Hepatocyte (in vitro differentiated cells): Measurements from ENCODE around the gene KDM2A. TPM values are rescaled to one million over a fixed set of nuclear protein-coding genes. Genes with fewer than 3 reads are reported as not detected.

Experiments
- DNase-seq: peaks from one replicate; pipeline ENCODE4 v3.0.0-alpha.2; 2016; ENCODE audit warnings: low spot score
- H2AFZ ChIP-seq: fragments of 200-600 bp; sonication (generic); 2 replicates; pipeline ENCODE4 v1.6.0; 2016; ENCODE audit warnings: antibody characterized with exemption, mild to moderate bottlenecking
- H3K27ac ChIP-seq: fragments of 200-600 bp; sonication (generic); 2 replicates; pipeline ENCODE4 v1.5.1; 2016; ENCODE audit warnings: mild to moderate bottlenecking
- H3K27me3 ChIP-seq: fragments of 200-600 bp; sonication (generic); 2 replicates; pipeline ENCODE4 v1.6.1; 2016
- H3K36me3 ChIP-seq: fragments of 200-600 bp; sonication (generic); replicated peaks from 2 replicates; pipeline ENCODE4 v1.5.1; 2016; ENCODE audit warnings: low read depth; ENCODE audit not compliant: insufficient read depth
- H3K4me1 ChIP-seq: fragments of 200-600 bp; sonication (generic); 2 replicates; pipeline ENCODE4 v1.5.1; 2016; ENCODE audit warnings: mild to moderate bottlenecking, moderate library complexity; ENCODE audit not compliant: insufficient read depth
- H3K4me2 ChIP-seq: fragments of 200-600 bp; sonication (generic); 2 replicates; pipeline ENCODE4 v1.6.0; 2016
- H3K4me3 ChIP-seq: fragments of 200-600 bp; sonication (generic); 2 replicates; pipeline ENCODE4 v1.5.1; 2016; ENCODE audit warnings: mild to moderate bottlenecking
- H3K79me2 ChIP-seq: fragments of 200-600 bp; sonication (generic); 2 replicates; pipeline ENCODE4 v1.6.0; 2017; ENCODE audit warnings: mild to moderate bottlenecking
- H3K9me2 ChIP-seq: fragments of 200-600 bp; sonication (generic); replicated peaks from 2 replicates; pipeline ENCODE4 v1.6.0; 2017; ENCODE audit warnings: mild to moderate bottlenecking; ENCODE audit not compliant: insufficient read depth
- H3K9me3 ChIP-seq: fragments of 200-600 bp; sonication (generic); 2 replicates; pipeline ENCODE4 v1.5.1; 2016; ENCODE audit warnings: low read depth, mild to moderate bottlenecking
- H4K20me1 ChIP-seq: fragments of 200-600 bp; sonication (generic); 2 replicates; pipeline ENCODE4 v1.6.0; 2016; ENCODE audit warnings: mild to moderate bottlenecking; ENCODE audit not compliant: insufficient read depth, poor library complexity, severe bottlenecking
- EZH2 ChIP-seq: fragments of 200-600 bp; sonication (generic); IDR thresholded peaks from 2 replicates; pipeline ENCODE4 v1.6.1; 2016; ENCODE audit warnings: antibody characterized with exemption, mild to moderate bottlenecking, borderline replicate concordance
- EZH2phosphoT487 ChIP-seq: fragments of 200-600 bp; sonication (generic); IDR thresholded peaks from one replicate; pipeline ENCODE4 v1.6.1; 2018; ENCODE audit warnings: antibody characterized with exemption, mild to moderate bottlenecking, low read depth, moderate library complexity; ENCODE audit not compliant: unreplicated experiment, severe bottlenecking
- WGBS: methylation state at CpG from one replicate; pipeline ENCODE4 v1.1.6; 2016; ENCODE audit warnings: low lambda C conversion rate; ENCODE audit errors: missing lambda C conversion rate; 5-methylcytosine and 5-hydroxymethylcytosine counted together
- polyA plus RNA-seq: library from polyadenylated mRNA; unstranded; fragments of >200 nt; fragmentation: Nextera tagmentation; extraction: Ambion mirVana; gene quantifications from 2 replicates; pipeline ENCODE4 v1.2.1, GENCODE V29; 2016
- total RNA-seq: library from RNA; depleted of rRNA; stranded (reverse); fragments of >200 nt; gene quantifications from 2 replicates; pipeline ENCODE4 v1.2.3, GENCODE V29; 2014
- TF ChIP-seq, protein P1 (sequence below): fragments of 200-600 bp; sonication (generic); IDR thresholded peaks from 2 replicates; pipeline ENCODE4 v1.5.1; 2016; ENCODE audit warnings: antibody characterized with exemption, mild to moderate bottlenecking; ENCODE audit not compliant: poor library complexity

KDM2A gene
- total and polyA plus RNA-seq, 2 experiments from 2014 or later = 18.7 to 51.2 TPM

DNA sequence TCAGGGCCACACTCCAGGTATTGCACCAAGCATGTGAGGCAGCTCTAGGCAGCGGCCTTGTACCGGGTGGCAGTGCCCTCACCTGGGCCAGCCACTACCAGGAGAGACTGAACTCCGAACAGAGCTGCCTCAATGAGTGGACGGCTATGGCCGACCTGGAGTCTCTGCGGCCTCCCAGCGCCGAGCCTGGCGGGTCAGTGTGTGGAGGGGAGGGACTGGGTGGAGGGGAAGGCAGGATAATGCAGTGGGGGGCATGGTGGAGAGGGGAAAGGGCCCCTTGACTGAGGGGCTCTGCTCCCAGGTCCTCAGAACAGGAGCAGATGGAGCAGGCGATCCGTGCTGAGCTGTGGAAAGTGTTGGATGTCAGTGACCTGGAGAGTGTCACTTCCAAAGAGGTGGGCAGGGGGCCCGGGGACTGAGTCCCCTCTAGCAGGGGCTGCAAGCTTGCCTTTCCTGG, 188.5 kb downstream of the KDM2A start:
- TF ChIP-seq EZH2 = no peak
- TF ChIP-seq, protein P1, sequence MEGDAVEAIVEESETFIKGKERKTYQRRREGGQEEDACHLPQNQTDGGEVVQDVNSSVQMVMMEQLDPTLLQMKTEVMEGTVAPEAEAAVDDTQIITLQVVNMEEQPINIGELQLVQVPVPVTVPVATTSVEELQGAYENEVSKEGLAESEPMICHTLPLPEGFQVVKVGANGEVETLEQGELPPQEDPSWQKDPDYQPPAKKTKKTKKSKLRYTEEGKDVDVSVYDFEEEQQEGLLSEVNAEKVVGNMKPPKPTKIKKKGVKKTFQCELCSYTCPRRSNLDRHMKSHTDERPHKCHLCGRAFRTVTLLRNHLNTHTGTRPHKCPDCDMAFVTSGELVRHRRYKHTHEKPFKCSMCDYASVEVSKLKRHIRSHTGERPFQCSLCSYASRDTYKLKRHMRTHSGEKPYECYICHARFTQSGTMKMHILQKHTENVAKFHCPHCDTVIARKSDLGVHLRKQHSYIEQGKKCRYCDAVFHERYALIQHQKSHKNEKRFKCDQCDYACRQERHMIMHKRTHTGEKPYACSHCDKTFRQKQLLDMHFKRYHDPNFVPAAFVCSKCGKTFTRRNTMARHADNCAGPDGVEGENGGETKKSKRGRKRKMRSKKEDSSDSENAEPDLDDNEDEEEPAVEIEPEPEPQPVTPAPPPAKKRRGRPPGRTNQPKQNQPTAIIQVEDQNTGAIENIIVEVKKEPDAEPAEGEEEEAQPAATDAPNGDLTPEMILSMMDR = no peak
- TF ChIP-seq EZH2phosphoT487 = no peak

More for the DNA sequence above, 188.5 kb downstream of the KDM2A start:
- no peak overlapping the region for H2AFZ ChIP-seq
- no peak overlapping the region for H3K4me2 ChIP-seq
- H3K4me3 ChIP-seq = no peak overlapping the region
- H3K36me3 ChIP-seq = no peaks in the 10 kb centered on the region
- H3K27me3 ChIP-seq = no peaks in the 10 kb centered on the region
- no peaks in the 10 kb centered on the region for H4K20me1 ChIP-seq
- peaks cover 16% of the 10 kb centered on the region for H3K4me1 ChIP-seq
- no peaks in the 10 kb centered on the region for H3K9me2 ChIP-seq
- WGBS = 89% methylated on average over 12 of the region's 12 CpGs
- peaks cover 15% of the 10 kb centered on the region for H3K79me2 ChIP-seq
- H3K27ac ChIP-seq = no peak overlapping the region
- no peak for DNase-seq
- H3K9me3 ChIP-seq = no peaks in the 10 kb centered on the region

Other genes with a start within 250 kb of the KDM2A start
- gene PC, start 160.9 kb upstream of the KDM2A start, total RNA-seq = 39.7 and 47.4 TPM in 2 replicates
- gene PC, start 160.9 kb upstream of the KDM2A start, polyA plus RNA-seq = 57.9 and 78.1 TPM in 2 replicates
- gene C11orf86, start 144.0 kb upstream of the KDM2A start, total RNA-seq = 1.5 and 3.4 TPM in 2 replicates
- 0.34 and 2.6 TPM in 2 replicates for gene C11orf86, start 144.0 kb upstream of the KDM2A start, polyA plus RNA-seq
- gene SYT12, start 96.1 kb upstream of the KDM2A start, total RNA-seq = 0.08 and 0.27 TPM in 2 replicates
- 0.50 and 1.8 TPM in 2 replicates for gene SYT12, start 96.1 kb upstream of the KDM2A start, polyA plus RNA-seq
- gene RHOD, start 62.4 kb upstream of the KDM2A start, total RNA-seq = 43.3 and 47.0 TPM in 2 replicates
- gene RHOD, start 62.4 kb upstream of the KDM2A start, polyA plus RNA-seq = 55.5 and 77.6 TPM in 2 replicates
- gene GRK2, start 147.2 kb downstream of the KDM2A start, total RNA-seq = 41.4 and 57.3 TPM in 2 replicates
- gene GRK2, start 147.2 kb downstream of the KDM2A start, polyA plus RNA-seq = 59.6 and 64.1 TPM in 2 replicates
- 22.1 and 25.3 TPM in 2 replicates for gene ANKRD13D, start 170.0 kb downstream of the KDM2A start, total RNA-seq
- 43.9 and 49.5 TPM in 2 replicates for gene ANKRD13D, start 170.0 kb downstream of the KDM2A start, polyA plus RNA-seq
- gene SSH3, start 184.3 kb downstream of the KDM2A start, total RNA-seq = 27.7 and 29.7 TPM in 2 replicates
- gene SSH3, start 184.3 kb downstream of the KDM2A start, polyA plus RNA-seq = 49.5 and 66.4 TPM in 2 replicates
- 69.8 and 74.4 TPM in 2 replicates for gene POLD4, start 234.3 kb downstream of the KDM2A start, total RNA-seq
- gene POLD4, start 234.3 kb downstream of the KDM2A start, polyA plus RNA-seq = 97.4 and 117 TPM in 2 replicates